HL-60 (cell line): ENCODE data around the gene IQCE.

Experiments used
- CTCF ChIP-seq: IDR thresholded peaks from one replicate; pipeline ENCODE4 v1.5.1; 2011; ENCODE audit warnings: low read length, control low read depth, inconsistent platforms; ENCODE audit not compliant: insufficient read depth
- POLR2AphosphoS5 ChIP-seq: IDR thresholded peaks from 2 replicates; pipeline ENCODE4 v1.6.1; 2012; ENCODE audit warnings: low read depth
- REST ChIP-seq: IDR thresholded peaks from 2 replicates; pipeline ENCODE4 v1.6.1; 2012; ENCODE audit warnings: low read depth; ENCODE audit not compliant: insufficient replicate concordance

GRCh38 chr7:2566890-2567678, 8.3 kb downstream of the IQCE start:
- TF ChIP-seq CTCF = no peak
- no peak for TF ChIP-seq POLR2AphosphoS5
- no peak for TF ChIP-seq REST
